ENCODE data around the gene OTOF. TPM values are rescaled to one million over a fixed set of nuclear protein-coding genes. Genes with fewer than 3 reads are reported as not detected.

OTOF gene
- total RNA-seq, 5 donors from 2014 or later (not counting 1 experiment from before 2014, with no cell fraction given) = 0.20 to 2.8 (median 0.45) TPM

DNA sequence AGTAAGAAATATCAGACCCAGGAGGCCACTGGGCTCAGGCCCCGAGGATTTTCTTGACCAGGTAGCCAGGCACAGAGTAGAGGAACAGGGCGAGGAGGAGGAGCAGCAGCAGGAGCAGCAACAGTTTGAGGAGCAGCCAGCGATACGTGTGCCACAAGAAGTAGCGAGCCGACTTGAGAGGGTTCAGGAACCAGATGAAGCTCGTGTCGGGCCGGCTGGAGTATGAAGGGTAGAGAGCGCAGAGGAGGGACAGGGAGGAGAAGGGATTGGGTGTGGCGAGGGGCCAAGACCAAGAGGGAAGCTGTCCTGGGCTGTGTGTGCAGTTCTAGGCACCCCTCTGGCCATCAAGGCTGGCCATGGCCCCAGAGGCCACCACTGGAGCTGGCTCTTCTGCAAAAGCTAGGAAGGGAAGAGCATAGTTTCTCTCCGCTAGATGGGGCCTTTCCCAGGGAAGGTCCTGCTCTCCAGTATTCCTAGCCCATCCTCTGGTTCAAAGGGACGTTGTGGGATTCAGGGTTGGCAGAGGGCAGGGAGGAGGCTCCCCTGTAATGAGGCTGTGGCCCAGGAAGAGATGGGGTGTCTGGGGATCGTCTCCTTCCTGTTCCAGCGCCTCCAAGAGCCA, 17.8 kb downstream of the OTOF start:
- ChIA-PET POLR2A (no interaction called here), CTCF (no interaction called here)
- Mint-ChIP-seq H3K36me3 (no peaks in the 10 kb centered on the region), H3K4me1 (no peaks in the 10 kb centered on the region), H3K27ac (no peak overlapping the region), H3K4me3 (no peak overlapping the region), H3K27me3 (no peaks in the 10 kb centered on the region), H3K9me3 (no peaks in the 10 kb centered on the region)
- H3K4me1 ChIP-seq (ENCODE audit: control insufficient read depth in 1 of 2, extremely low read depth in 1 of 2, insufficient read depth in 2 of 2, low read length in 2 of 2) = no peaks in the 10 kb centered on the region
- DNase-seq (no peak), ATAC-seq (replicated peaks in 1 of 4) (no peak)
- H3K27ac ChIP-seq (ENCODE audit: low read length) = no peak overlapping the region
- no peaks in the 10 kb centered on the region for H3K36me3 ChIP-seq (ENCODE audit: control insufficient read depth in 2 of 2, extremely low read depth in 1 of 2, insufficient read depth in 1 of 2, low read length in 1 of 2)
- H3K9me3 ChIP-seq = no peaks in the 10 kb centered on the region
- H3K4me3 ChIP-seq (ENCODE audit: control insufficient read depth in 1 of 2, extremely low read depth in 1 of 2, low read length in 1 of 2) = no peak overlapping the region
- WGBS (ENCODE audit: insufficient coverage) = 76% methylated on average over 15 of the region's 15 CpGs
- peaks cover 0 to 13% of the 10 kb centered on the region in 2 experiments for H3K27me3 ChIP-seq (replicated peaks in 1 of 2; ENCODE audit: control insufficient read depth in 2 of 2, extremely low read depth in 1 of 2, insufficient read depth in 2 of 2, low read length in 1 of 2)

DNA sequence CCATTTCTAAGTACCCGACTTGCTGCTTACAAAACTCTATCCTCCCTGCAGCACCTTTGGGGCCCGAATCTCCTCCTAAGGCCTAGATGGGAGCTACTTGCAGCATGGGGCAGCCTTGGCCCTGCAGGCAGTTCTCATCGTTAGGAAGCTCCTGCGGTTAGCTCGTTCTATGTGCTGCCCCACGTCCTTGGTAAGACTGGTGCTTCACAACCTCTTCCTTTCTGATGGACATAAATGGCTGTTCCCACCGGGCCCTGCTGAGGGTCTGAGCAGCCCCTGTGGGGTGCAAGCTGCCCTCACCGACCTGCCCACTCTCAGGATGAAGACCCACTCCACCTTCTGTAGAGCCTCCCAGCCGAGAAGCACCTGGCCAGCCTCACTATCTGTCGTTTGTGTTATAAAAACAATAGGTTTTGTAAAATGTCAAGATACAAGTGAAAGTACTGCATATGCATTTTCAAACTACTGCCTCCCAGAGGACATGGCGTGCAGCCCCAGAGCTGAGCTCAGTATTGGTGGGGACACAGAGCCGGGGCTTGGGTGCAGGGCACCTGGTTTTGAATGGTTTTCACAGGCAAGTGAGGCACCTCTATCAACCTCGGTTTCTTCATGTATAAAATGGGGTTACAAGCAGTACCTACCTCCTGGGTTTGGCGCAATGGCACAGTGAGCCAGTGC, 19.4 kb downstream of the OTOF start:
- POLR2A ChIA-PET = no interaction called here
- H3K4me3 ChIP-seq (ENCODE audit: control insufficient read depth in 1 of 2, extremely low read depth in 1 of 2, low read length in 1 of 2) = no peak overlapping the region
- no peak overlapping the region for H3K27ac ChIP-seq (ENCODE audit: low read length)
- Mint-ChIP-seq H3K4me3 (no peak overlapping the region), H3K36me3 (no peaks in the 10 kb centered on the region), H3K4me1 (no peaks in the 10 kb centered on the region), H3K27me3 (peaks cover 0 to 2% of the 10 kb centered on the region in 2 donors), H3K9me3 (no peaks in the 10 kb centered on the region), H3K27ac (no peak overlapping the region)
- H3K36me3 ChIP-seq (ENCODE audit: control insufficient read depth in 2 of 2, extremely low read depth in 1 of 2, insufficient read depth in 1 of 2, low read length in 1 of 2) = no peaks in the 10 kb centered on the region
- H3K27me3 ChIP-seq (replicated peaks in 1 of 2; ENCODE audit: control insufficient read depth in 2 of 2, extremely low read depth in 1 of 2, insufficient read depth in 2 of 2, low read length in 1 of 2) = peaks cover 0 to 17% of the 10 kb centered on the region in 2 experiments
- no peaks in the 10 kb centered on the region for H3K4me1 ChIP-seq (ENCODE audit: control insufficient read depth in 1 of 2, extremely low read depth in 1 of 2, insufficient read depth in 2 of 2, low read length in 2 of 2)
- no peaks in the 10 kb centered on the region for H3K9me3 ChIP-seq
- DNase-seq = no peak
- no peak for ATAC-seq (replicated peaks in 1 of 4)
- CTCF ChIA-PET = no interaction called here
- 88% methylated on average over 9 of the region's 14 CpGs for WGBS (ENCODE audit: insufficient coverage)

DNA sequence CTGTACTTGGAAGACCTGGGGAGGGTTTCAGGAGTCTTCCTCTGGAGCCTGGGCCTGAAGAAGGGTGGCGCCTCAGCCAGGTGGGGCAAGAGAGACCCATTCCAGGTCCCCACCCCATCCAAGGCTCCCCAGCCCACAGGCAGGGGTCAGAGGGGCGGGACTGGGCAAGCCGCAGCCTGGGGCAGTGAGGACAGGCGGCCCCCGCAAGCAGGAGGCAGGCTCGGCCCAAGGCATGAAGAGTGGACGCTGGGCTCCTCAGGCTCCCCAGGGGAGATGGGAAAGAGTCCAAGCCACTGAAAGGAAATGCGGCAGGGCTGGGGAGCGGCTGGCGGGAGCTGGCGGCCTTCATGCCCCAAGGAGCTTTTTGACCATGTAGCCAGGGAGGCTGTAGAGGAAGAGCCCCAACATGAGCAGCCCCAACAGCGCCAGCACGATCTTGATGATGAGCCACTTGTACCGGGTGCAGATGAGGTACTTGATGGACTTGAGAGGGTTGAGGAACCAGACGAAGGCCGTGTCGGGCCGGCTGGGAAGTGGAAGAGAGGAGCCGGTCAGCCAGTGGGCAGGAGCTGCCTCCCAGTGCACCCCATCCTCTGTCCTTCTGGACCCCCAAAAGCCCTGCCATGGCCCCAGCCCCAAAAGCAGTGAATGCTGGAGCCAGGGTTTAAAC, 20.1 kb downstream of the OTOF start:
- no peaks in the 10 kb centered on the region for H3K36me3 ChIP-seq (ENCODE audit: control insufficient read depth in 2 of 2, extremely low read depth in 1 of 2, insufficient read depth in 1 of 2, low read length in 1 of 2)
- Mint-ChIP-seq H3K9me3 (no peaks in the 10 kb centered on the region), H3K36me3 (no peaks in the 10 kb centered on the region), H3K4me1 (no peaks in the 10 kb centered on the region), H3K4me3 (no peak overlapping the region), H3K27me3 (peaks cover 0 to 6% of the 10 kb centered on the region in 2 donors), H3K27ac (no peak overlapping the region)
- ATAC-seq (replicated peaks in 1 of 4) (no peak), DNase-seq (no peak)
- ChIA-PET POLR2A (no interaction called here), CTCF (no interaction called here)
- no peak overlapping the region for H3K27ac ChIP-seq (ENCODE audit: low read length)
- 99% methylated on average over 9 of the region's 19 CpGs for WGBS (ENCODE audit: insufficient coverage)
- H3K27me3 ChIP-seq (replicated peaks in 1 of 2; ENCODE audit: control insufficient read depth in 2 of 2, extremely low read depth in 1 of 2, insufficient read depth in 2 of 2, low read length in 1 of 2) = peaks cover 0 to 15% of the 10 kb centered on the region in 2 experiments
- H3K9me3 ChIP-seq = no peaks in the 10 kb centered on the region
- H3K4me1 ChIP-seq (ENCODE audit: control insufficient read depth in 1 of 2, extremely low read depth in 1 of 2, insufficient read depth in 2 of 2, low read length in 2 of 2) = no peaks in the 10 kb centered on the region
- no peak overlapping the region for H3K4me3 ChIP-seq (ENCODE audit: control insufficient read depth in 1 of 2, extremely low read depth in 1 of 2, low read length in 1 of 2)

DNA sequence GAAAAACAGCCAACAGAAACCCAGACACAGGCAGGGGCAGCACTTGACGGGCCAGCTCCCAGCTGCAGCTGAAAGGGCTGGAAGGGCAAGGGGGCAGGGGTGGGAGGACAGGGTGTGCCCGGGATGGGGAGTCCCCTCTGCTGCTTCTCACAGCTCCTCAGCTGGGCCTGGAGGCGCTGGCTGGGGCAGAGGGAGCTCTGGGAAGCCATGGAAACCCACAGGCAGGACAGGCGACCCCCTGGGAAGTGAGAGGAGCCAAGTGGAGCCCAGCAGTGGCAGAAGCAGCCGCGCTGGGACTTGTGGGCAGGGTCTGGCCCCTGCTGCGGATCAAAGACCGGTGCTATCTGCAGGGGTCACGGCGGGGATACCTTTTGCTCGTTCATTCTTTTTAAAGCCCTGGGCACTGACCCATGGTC, 20.7 kb downstream of the OTOF start:
- no peak for DNase-seq
- no peak overlapping the region for H3K27ac Mint-ChIP-seq
- ATAC-seq (replicated peaks in 1 of 4) = no peak
- no peak overlapping the region for H3K4me3 Mint-ChIP-seq
- H3K27me3 ChIP-seq (replicated peaks in 1 of 2; ENCODE audit: control insufficient read depth in 2 of 2, extremely low read depth in 1 of 2, insufficient read depth in 2 of 2, low read length in 1 of 2) = peaks cover 0 to 13% of the 10 kb centered on the region in 2 experiments
- peaks cover 0 to 6% of the 10 kb centered on the region in 2 donors for H3K27me3 Mint-ChIP-seq
- no peaks in the 10 kb centered on the region for H3K9me3 ChIP-seq
- WGBS (ENCODE audit: insufficient coverage) = 81% methylated on average over 10 of the region's 11 CpGs
- ChIA-PET CTCF (no interaction called here), POLR2A (no interaction called here)
- H3K27ac ChIP-seq (ENCODE audit: low read length) = no peak overlapping the region
- no peaks in the 10 kb centered on the region for H3K9me3 Mint-ChIP-seq
- H3K36me3 ChIP-seq (ENCODE audit: control insufficient read depth in 2 of 2, extremely low read depth in 1 of 2, insufficient read depth in 1 of 2, low read length in 1 of 2) = no peaks in the 10 kb centered on the region
- H3K4me3 ChIP-seq (ENCODE audit: control insufficient read depth in 1 of 2, extremely low read depth in 1 of 2, low read length in 1 of 2) = no peak overlapping the region
- H3K36me3 Mint-ChIP-seq = no peaks in the 10 kb centered on the region
- no peaks in the 10 kb centered on the region for H3K4me1 ChIP-seq (ENCODE audit: control insufficient read depth in 1 of 2, extremely low read depth in 1 of 2, insufficient read depth in 2 of 2, low read length in 2 of 2)
- no peaks in the 10 kb centered on the region for H3K4me1 Mint-ChIP-seq

DNA sequence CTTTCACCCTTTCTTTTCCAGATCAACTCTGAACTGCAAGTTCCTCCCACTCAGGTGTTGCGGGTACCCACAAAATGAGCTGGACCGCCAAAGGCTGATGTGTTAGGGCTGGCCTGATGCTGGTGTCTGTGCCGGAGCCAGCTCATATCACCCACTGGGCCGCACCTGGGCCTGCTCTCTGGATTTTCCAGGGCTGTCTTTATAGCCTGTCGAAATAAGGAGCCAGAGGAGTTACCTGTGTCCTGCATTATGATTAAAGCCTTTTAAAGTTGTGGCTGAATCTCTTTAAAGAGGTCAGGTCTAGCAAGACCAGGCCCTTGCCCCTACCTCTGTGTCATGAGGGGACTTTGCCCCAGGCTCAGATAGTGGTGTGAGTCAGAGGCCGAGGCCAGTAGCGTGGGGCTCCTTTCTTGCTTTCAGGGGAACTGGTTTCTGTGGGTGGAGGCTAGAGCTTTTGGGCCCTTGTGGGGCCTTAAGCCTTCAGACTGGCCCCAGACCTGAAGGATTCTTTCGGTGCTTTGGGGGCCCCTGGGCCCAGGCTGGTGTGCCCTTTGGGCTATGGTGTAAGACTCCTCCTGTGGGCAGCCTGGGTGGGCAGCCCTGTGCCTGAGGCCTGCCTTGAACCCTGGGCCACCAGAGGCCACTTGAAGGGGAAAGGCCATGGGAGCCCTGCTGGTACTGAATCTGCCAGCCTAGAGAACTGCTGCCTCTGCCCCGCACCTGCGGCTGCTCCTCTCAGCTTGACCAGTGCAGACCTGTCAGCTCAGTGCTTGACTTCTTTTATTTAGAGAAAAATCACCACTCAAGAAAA, 21.3 kb downstream of the OTOF start:
- no peak overlapping the region for H3K4me3 ChIP-seq (ENCODE audit: control insufficient read depth in 1 of 2, extremely low read depth in 1 of 2, low read length in 1 of 2)
- H3K36me3 Mint-ChIP-seq = no peaks in the 10 kb centered on the region
- H3K4me1 ChIP-seq (ENCODE audit: control insufficient read depth in 1 of 2, extremely low read depth in 1 of 2, insufficient read depth in 2 of 2, low read length in 2 of 2) = no peaks in the 10 kb centered on the region
- H3K9me3 ChIP-seq = no peaks in the 10 kb centered on the region
- DNase-seq (peak in 1 of 35 experiments; percentile 6), ATAC-seq (replicated peaks in 1 of 4) (no peak)
- no peak overlapping the region for H3K27ac Mint-ChIP-seq
- H3K4me3 Mint-ChIP-seq = no peak overlapping the region
- POLR2A ChIA-PET = no interaction called here
- H3K27me3 Mint-ChIP-seq = peaks cover 0 to 6% of the 10 kb centered on the region in 2 donors
- CTCF ChIA-PET = no interaction called here
- no peaks in the 10 kb centered on the region for H3K36me3 ChIP-seq (ENCODE audit: control insufficient read depth in 2 of 2, extremely low read depth in 1 of 2, insufficient read depth in 1 of 2, low read length in 1 of 2)
- H3K4me1 Mint-ChIP-seq = no peaks in the 10 kb centered on the region
- peaks cover 0 to 13% of the 10 kb centered on the region in 2 experiments for H3K27me3 ChIP-seq (replicated peaks in 1 of 2; ENCODE audit: control insufficient read depth in 2 of 2, extremely low read depth in 1 of 2, insufficient read depth in 2 of 2, low read length in 1 of 2)
- WGBS (ENCODE audit: insufficient coverage) = 94% methylated on average over 6 of the region's 10 CpGs
- H3K9me3 Mint-ChIP-seq = no peaks in the 10 kb centered on the region
- H3K27ac ChIP-seq (ENCODE audit: low read length) = no peak overlapping the region

DNA sequence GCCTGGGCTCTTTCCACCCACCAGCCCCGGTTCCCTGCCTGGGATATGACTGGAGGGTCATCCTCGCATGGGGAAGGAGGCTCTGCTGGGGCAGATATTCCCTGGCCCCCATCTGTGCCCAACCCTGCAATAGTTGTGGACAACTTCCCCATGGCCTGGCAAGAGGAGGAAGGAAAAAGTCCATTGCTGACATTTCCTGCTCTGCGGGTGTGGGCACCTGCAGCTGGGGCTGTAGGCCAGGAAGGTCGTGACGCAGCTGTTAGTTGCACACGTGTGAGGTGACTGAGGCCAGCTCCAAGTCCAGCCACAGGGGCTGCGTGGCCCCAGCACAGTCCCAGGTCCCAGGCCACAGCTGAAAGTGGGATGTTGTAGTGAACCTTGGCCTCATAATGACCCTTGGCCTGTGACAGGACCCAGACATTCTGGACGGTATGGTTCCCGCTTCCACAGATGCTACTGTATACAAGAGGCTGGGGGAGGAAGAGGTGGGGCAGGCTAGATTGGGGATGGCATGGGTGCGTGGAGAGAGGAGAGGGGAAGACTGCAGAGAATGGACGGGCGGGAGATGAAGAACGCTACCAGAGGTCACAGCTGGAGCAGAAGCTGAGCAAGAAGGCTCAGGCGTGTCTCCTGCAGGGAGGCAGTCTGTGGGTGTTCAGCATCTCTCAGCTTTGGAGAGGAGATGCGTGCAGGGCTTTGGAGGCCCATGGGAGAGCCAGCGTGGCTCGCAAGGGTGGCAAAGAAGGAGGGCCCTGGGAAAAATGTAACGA, 22.1 kb downstream of the OTOF start:
- 76% methylated on average over 15 of the region's 18 CpGs for WGBS (ENCODE audit: insufficient coverage)
- no peak overlapping the region for H3K27ac Mint-ChIP-seq
- CTCF ChIA-PET = no interaction called here
- Histone ChIP-seq H3K4me1 (ENCODE audit: control insufficient read depth in 1 of 2, extremely low read depth in 1 of 2, insufficient read depth in 2 of 2, low read length in 2 of 2) (no peaks in the 10 kb centered on the region), H3K4me3 (ENCODE audit: control insufficient read depth in 1 of 2, extremely low read depth in 1 of 2, low read length in 1 of 2) (no peak overlapping the region), H3K36me3 (ENCODE audit: control insufficient read depth in 2 of 2, extremely low read depth in 1 of 2, insufficient read depth in 1 of 2, low read length in 1 of 2) (no peaks in the 10 kb centered on the region), H3K27ac (ENCODE audit: low read length) (no peak overlapping the region), H3K27me3 (replicated peaks in 1 of 2; ENCODE audit: control insufficient read depth in 2 of 2, extremely low read depth in 1 of 2, insufficient read depth in 2 of 2, low read length in 1 of 2) (peaks cover 0 to 10% of the 10 kb centered on the region in 2 experiments), H3K9me3 (no peaks in the 10 kb centered on the region)
- no peak overlapping the region for H3K4me3 Mint-ChIP-seq
- H3K27me3 Mint-ChIP-seq = peaks cover 0 to 6% of the 10 kb centered on the region in 2 donors
- POLR2A ChIA-PET = no interaction called here
- no peaks in the 10 kb centered on the region for H3K9me3 Mint-ChIP-seq
- no peaks in the 10 kb centered on the region for H3K36me3 Mint-ChIP-seq
- no peaks in the 10 kb centered on the region for H3K4me1 Mint-ChIP-seq
- ATAC-seq (replicated peaks in 1 of 4) (no peak), DNase-seq (peak in 1 of 35 experiments; percentile 4)

Data from T-cell (primary cell).